Liver (tissue), 9 donors: ENCODE data around the gene ACIN1. TPM values are rescaled to one million over a fixed set of nuclear protein-coding genes. Genes with fewer than 3 reads are reported as not detected.
A peak's percentile ranks its signal among the peaks of the same experiment; 100 is the strongest.

Source experiments
- DNase-seq: peaks from one replicate; pipeline ENCODE4 v3.0.0-alpha.2; 2017; ENCODE audit warnings: low spot score
- H3K27ac ChIP-seq, 2 donors: one replicate each; pipeline ENCODE4 v1.7.0; 2013; ENCODE audit warnings: inconsistent platforms in 2 of 2, low read length in 2 of 2, control low read depth in 1 of 2, low read depth in 1 of 2, mild to moderate bottlenecking in 1 of 2
- H3K27me3 ChIP-seq, 4 donors: one replicate each; pipeline versions ENCODE4 v1.6.1 to v1.7.0; 2013; ENCODE audit warnings: low read length in 3 of 4, inconsistent platforms in 1 of 4, mild to moderate bottlenecking in 1 of 4, moderate library complexity in 1 of 4; ENCODE audit not compliant: control insufficient read depth in 4 of 4, insufficient read depth in 4 of 4
- H3K36me3 ChIP-seq, 4 donors: one replicate each; pipeline versions ENCODE4 v1.6.1 to v1.7.0; 2013; ENCODE audit warnings: low read length in 3 of 4, mild to moderate bottlenecking in 3 of 4, low read depth in 1 of 4, moderate library complexity in 1 of 4; ENCODE audit not compliant: control insufficient read depth in 4 of 4, insufficient read depth in 3 of 4
- H3K4me1 ChIP-seq, 4 donors: one replicate each; pipeline versions ENCODE4 v1.6.1 to v1.7.0; 2013; ENCODE audit warnings: low read length in 3 of 4, mild to moderate bottlenecking in 3 of 4, moderate library complexity in 1 of 4; ENCODE audit not compliant: control insufficient read depth in 4 of 4, insufficient read depth in 4 of 4
- H3K4me3 ChIP-seq, 3 donors: one replicate each; pipeline versions ENCODE4 v1.6.1 to v1.7.0; 2013; ENCODE audit warnings: low read length in 3 of 3, control low read depth in 1 of 3, low read depth in 1 of 3, mild to moderate bottlenecking in 1 of 3
- H3K9ac ChIP-seq, 2 donors: one replicate each; pipeline ENCODE4 v1.7.0; 2013; ENCODE audit warnings: low read length in 2 of 2, mild to moderate bottlenecking in 2 of 2, moderate library complexity in 2 of 2, control low read depth in 1 of 2, low read depth in 1 of 2
- H3K9me3 ChIP-seq, 4 donors: one replicate each; pipeline versions ENCODE4 v1.6.1 to v1.7.0; 2013; ENCODE audit warnings: low read length in 3 of 4; ENCODE audit not compliant: control insufficient read depth in 4 of 4
- ATF3 ChIP-seq: IDR thresholded peaks from 2 replicates; pipeline ENCODE4 v1.6.1; 2016; ENCODE audit warnings: antibody characterized with exemption
- CTCF ChIP-seq: fragments of 150-350 bp; IDR thresholded peaks from 2 replicates; pipeline ENCODE4 v1.5.1; 2017; ENCODE audit warnings: improper control_type of control experiment, low read depth, low read length; ENCODE audit not compliant: missing input control
- EGR1 ChIP-seq, 2 donors: IDR thresholded peaks; 2 replicates each; pipeline ENCODE4 v1.6.1; 2016 to 2018; ENCODE audit warnings: antibody characterized with exemption in 2 of 2, low read depth in 2 of 2
- FOXA1 ChIP-seq: IDR thresholded peaks from 2 replicates; pipeline ENCODE4 v1.6.1; 2016; ENCODE audit warnings: antibody characterized with exemption
- FOXA2 ChIP-seq: IDR thresholded peaks from 2 replicates; pipeline ENCODE4 v1.6.1; 2016; ENCODE audit warnings: antibody characterized with exemption
- GABPA ChIP-seq, 2 donors: IDR thresholded peaks in 1 of 2; conservative IDR thresholded peaks in 1 of 2; 2 replicates each; pipeline ENCODE4 v1.6.1; 2016; ENCODE audit warnings: antibody characterized with exemption in 2 of 2, mild to moderate bottlenecking in 1 of 2, moderate library complexity in 1 of 2
- HNF4A ChIP-seq, 2 donors: conservative IDR thresholded peaks; 2 replicates each; pipeline ENCODE4 v1.6.1; 2016; ENCODE audit warnings: antibody characterized with exemption in 2 of 2, mild to moderate bottlenecking in 2 of 2
- HNF4G ChIP-seq: IDR thresholded peaks from 2 replicates; pipeline ENCODE4 v1.6.1; 2016; ENCODE audit warnings: antibody characterized with exemption
- JUND ChIP-seq, 2 donors: IDR thresholded peaks; 2 replicates each; pipeline ENCODE4 v1.6.1; 2016; ENCODE audit warnings: antibody characterized with exemption in 2 of 2
- MAX ChIP-seq: IDR thresholded peaks from 2 replicates; pipeline ENCODE4 v1.6.1; 2016; ENCODE audit warnings: antibody characterized with exemption
- NR2F2 ChIP-seq: IDR thresholded peaks from 2 replicates; pipeline ENCODE4 v1.6.1; 2016; ENCODE audit warnings: antibody characterized with exemption
- RAD21 ChIP-seq, 2 donors: IDR thresholded peaks; 2 replicates each; pipeline ENCODE4 v1.6.1; 2016; ENCODE audit warnings: antibody characterized with exemption in 2 of 2, mild to moderate bottlenecking in 2 of 2
- REST ChIP-seq: IDR thresholded peaks from 2 replicates; pipeline ENCODE4 v1.6.1; 2016; ENCODE audit warnings: antibody characterized with exemption, mild to moderate bottlenecking
- RXRA ChIP-seq, 2 donors: IDR thresholded peaks; 2 replicates each; pipeline ENCODE4 v1.6.1; 2017 to 2018; ENCODE audit warnings: antibody characterized with exemption in 2 of 2, mild to moderate bottlenecking in 1 of 2
- SP1 ChIP-seq: IDR thresholded peaks from 2 replicates; pipeline ENCODE4 v1.6.1; 2018; ENCODE audit warnings: antibody characterized with exemption, mild to moderate bottlenecking
- TAF1 ChIP-seq: conservative IDR thresholded peaks from 2 replicates; pipeline ENCODE4 v1.6.1; 2016; ENCODE audit warnings: antibody characterized with exemption, mild to moderate bottlenecking
- YY1 ChIP-seq: IDR thresholded peaks from 2 replicates; pipeline ENCODE4 v1.6.1; 2016; ENCODE audit warnings: antibody characterized with exemption, mild to moderate bottlenecking
- ZBTB33 ChIP-seq: IDR thresholded peaks from 2 replicates; pipeline ENCODE4 v1.6.1; 2016; ENCODE audit warnings: antibody characterized with exemption
- WGBS: extraction: QIAGEN DNeasy Blood & Tissue Kit; methylation state at CpG from one replicate; pipeline ENCODE4 v1.1.7; 2013; 5-methylcytosine and 5-hydroxymethylcytosine counted together
- polyA plus RNA-seq, 2 donors: library from polyadenylated mRNA; stranded (reverse) in 1 of 2; unstranded in 1 of 2; fragments of 200-250 nt in 1 of 2; fragments of >200 nt in 1 of 2; fragmentation: Nextera tagmentation in 1 of 2; extraction: Ambion mirVana in 1 of 2; gene quantifications; one replicate each; pipeline versions ENCODE4 v1.2.1 to v1.2.3, GENCODE V29; 2013 to 2015
- total RNA-seq, 2 donors: library from RNA; depleted of rRNA; stranded (reverse); fragments of >200 nt; gene quantifications; one replicate each; pipeline ENCODE4 v1.2.3, GENCODE V29; 2014
- donor health status: healthy.
- donor health status: healthy.
- donor health status: healthy.
- donor health status: healthy.
- donor health status: healthy.

ACIN1 gene
- total and polyA plus RNA-seq, 4 donors = 8.1 to 50.6 (median 37.1) TPM

GRCh38 chr14:23093991-23094665 is 808 bp downstream of the ACIN1 start:
- under 1% methylated on average over 14 of the region's 14 CpGs for WGBS

GRCh38 chr14:23093526-23093925 is 1.4 kb downstream of the ACIN1 start:
- H3K4me3 ChIP-seq = peak overlapping the region in 1 of 3 donors; percentile 66
- H3K9me3 ChIP-seq = no peaks in the 10 kb centered on the region
- no peaks in the 10 kb centered on the region for H3K27me3 ChIP-seq
- H3K4me1 ChIP-seq = peaks cover 0 to 17% (median 8%) of the 10 kb centered on the region in 4 donors
- DNase-seq = no peak
- TF ChIP-seq CTCF (no peak), MAX (no peak), TAF1 (no peak), HNF4A (conservative IDR thresholded peaks at IDR 0.05) (no peak), FOXA1 (no peak), EGR1 (IDR thresholded peaks at IDR 0.05; ENCODE audit: low read depth in 2 of 2) (no peak), RAD21 (IDR thresholded peaks at IDR 0.05) (no peak), SP1 (no peak), ATF3 (no peak), HNF4G (no peak), GABPA (IDR thresholded peaks at IDR 0.05 in 1 of 2, conservative IDR thresholded peaks at IDR 0.05 in 1 of 2) (no peak), FOXA2 (no peak), YY1 (no peak), NR2F2 (no peak), REST (no peak), JUND (IDR thresholded peaks at IDR 0.05) (no peak), ZBTB33 (no peak), RXRA (IDR thresholded peaks at IDR 0.05) (no peak)
- no peak overlapping the region for H3K27ac ChIP-seq
- WGBS = 87% methylated on average over 2 of the region's 2 CpGs
- peaks cover 10 to 34% (median 21%) of the 10 kb centered on the region in 4 donors for H3K36me3 ChIP-seq
- peak overlapping the region in 1 of 2 donors; percentile 57 for H3K9ac ChIP-seq

More at GRCh38 chr14:23093991-23094665, 808 bp downstream of the ACIN1 start:
- no peak for DNase-seq
- peak overlapping the region; percentile 76 to 95 for H3K9ac ChIP-seq
- H3K9me3 ChIP-seq = no peaks in the 10 kb centered on the region
- peaks cover 0 to 18% (median 8%) of the 10 kb centered on the region in 4 donors for H3K4me1 ChIP-seq
- peak overlapping the region; percentile 66 to 100 (median 79) for H3K4me3 ChIP-seq
- peak overlapping the region; percentile 88 to 89 for H3K27ac ChIP-seq
- H3K36me3 ChIP-seq = peaks cover 10 to 29% (median 20%) of the 10 kb centered on the region in 4 donors
- TF ChIP-seq FOXA1 = no peak
- H3K27me3 ChIP-seq = no peaks in the 10 kb centered on the region
